ENCODE measurements around the gene PPDPF. TPM values are rescaled to one million over a fixed set of nuclear protein-coding genes. Genes with fewer than 3 reads are reported as not detected.

PPDPF gene
- polyA plus RNA-seq, 1 donor from 2014 or later, result 95.1 TPM

DNA sequence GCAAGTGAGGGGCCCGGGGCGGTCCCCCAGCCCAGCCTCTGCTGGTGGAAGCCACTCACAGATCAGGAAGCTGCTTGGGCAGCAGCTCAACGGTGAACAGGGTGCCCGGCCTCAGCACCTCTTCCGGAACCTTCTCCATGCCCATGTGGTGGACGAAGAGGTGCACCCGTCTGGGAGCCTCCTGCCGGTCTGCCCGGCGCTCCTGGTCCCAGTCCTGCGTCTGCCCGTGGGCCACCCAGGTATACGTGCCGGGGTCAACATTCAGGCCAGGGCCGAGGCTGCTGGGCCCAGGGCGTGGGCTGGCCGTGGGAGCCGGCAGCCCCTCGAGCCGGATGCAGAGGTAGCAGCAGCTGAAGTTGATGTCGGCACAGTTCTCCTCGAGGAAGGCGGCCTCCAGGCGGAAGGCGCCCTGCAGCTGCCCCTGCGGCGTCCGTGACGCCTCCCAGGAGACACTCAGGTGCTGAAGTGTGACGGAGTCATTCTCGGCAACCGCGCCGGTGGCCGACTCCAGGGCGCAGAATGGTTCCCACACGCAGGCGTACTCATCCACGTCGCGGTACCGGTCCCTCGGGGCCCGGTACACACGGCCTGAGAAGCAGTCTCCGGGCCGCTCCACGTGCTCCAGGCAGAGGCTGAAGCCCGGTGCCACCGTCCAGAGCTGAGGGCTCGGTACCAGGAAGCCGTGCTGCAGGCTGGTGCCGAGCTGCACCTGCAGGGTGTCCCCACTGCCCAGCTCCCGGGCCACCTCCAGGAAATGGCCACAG, 42.1 kb downstream of the PPDPF start:
- TF ChIP-seq EZH2 (IDR thresholded peaks at IDR 0.05; ENCODE audit: borderline replicate concordance, insufficient read depth, low read length, poor library complexity, severe bottlenecking), result no peak
- no peak for TF ChIP-seq RAD21 (conservative IDR thresholded peaks at IDR 0.05)
- Histone ChIP-seq H3K9ac (ENCODE audit: low read length) (no peak overlapping the region), H3K4me2 (ENCODE audit: low read length) (no peak overlapping the region), H3K27me3 (ENCODE audit: insufficient read depth, low read depth, low read length) (no peaks in the 10 kb centered on the region), H3F3A (ENCODE audit: insufficient read depth, low read length, poor library complexity, severe bottlenecking) (no peaks in the 10 kb centered on the region), H3K9me3 (ENCODE audit: low read length) (no peaks in the 10 kb centered on the region), H3K27ac (ENCODE audit: low read length) (no peak overlapping the region), H3K79me2 (replicated peaks; ENCODE audit: insufficient read depth, low read length) (no peaks in the 10 kb centered on the region), H3K9me2 (ENCODE audit: insufficient read depth, low read length) (no peaks in the 10 kb centered on the region), H4K20me1 (ENCODE audit: insufficient read depth) (no peaks in the 10 kb centered on the region), H3K4me3 (ENCODE audit: low read length) (no peak overlapping the region), H2AFZ (ENCODE audit: low read depth, low read length) (no peak overlapping the region), H3K36me3 (ENCODE audit: insufficient read depth, low read length) (no peaks in the 10 kb centered on the region)

DNA sequence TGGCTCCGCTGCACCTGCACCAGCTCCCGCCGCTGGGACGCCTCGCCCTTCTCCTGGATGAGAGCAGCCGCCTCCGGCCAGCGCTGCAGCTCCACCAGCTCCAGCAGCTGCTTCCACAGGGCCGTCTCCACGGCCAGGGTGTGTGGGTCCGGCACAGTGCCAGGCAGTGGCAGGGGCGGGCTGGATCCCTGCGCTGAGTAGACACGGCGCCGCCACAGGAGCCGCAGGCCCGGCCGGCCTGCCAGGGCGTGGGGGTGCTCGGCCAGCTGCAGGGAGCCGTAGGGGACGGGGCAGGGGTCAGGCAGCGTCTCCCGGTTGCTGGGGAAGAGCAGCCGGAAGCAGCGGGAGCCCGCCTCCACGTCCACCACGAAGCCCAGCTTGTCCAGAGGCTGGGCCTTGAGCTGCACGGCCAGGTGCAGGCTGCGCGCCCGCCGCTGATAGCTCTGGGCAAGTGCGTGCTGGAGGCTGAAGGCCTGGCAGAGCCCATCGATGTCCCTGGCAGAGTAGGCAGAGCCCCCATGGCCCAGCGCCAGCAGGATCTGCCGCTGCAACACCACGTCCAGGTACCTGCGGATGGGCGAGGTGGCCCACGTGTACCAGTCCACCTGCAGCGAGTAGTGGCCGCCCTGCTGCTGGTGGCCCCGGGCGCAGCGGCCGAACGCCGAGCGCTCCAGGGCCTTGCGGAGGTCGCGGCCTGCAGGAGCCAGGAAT, 42.8 kb downstream of the PPDPF start:
- no peaks in the 10 kb centered on the region for H4K20me1 ChIP-seq (ENCODE audit: insufficient read depth)
- H3K27me3 ChIP-seq (ENCODE audit: insufficient read depth, low read depth, low read length), result no peaks in the 10 kb centered on the region
- H3K27ac ChIP-seq (ENCODE audit: low read length), result no peak overlapping the region
- H2AFZ ChIP-seq (ENCODE audit: low read depth, low read length), result no peak overlapping the region
- H3K79me2 ChIP-seq (replicated peaks; ENCODE audit: insufficient read depth, low read length), result no peaks in the 10 kb centered on the region
- TF ChIP-seq, protein P1, sequence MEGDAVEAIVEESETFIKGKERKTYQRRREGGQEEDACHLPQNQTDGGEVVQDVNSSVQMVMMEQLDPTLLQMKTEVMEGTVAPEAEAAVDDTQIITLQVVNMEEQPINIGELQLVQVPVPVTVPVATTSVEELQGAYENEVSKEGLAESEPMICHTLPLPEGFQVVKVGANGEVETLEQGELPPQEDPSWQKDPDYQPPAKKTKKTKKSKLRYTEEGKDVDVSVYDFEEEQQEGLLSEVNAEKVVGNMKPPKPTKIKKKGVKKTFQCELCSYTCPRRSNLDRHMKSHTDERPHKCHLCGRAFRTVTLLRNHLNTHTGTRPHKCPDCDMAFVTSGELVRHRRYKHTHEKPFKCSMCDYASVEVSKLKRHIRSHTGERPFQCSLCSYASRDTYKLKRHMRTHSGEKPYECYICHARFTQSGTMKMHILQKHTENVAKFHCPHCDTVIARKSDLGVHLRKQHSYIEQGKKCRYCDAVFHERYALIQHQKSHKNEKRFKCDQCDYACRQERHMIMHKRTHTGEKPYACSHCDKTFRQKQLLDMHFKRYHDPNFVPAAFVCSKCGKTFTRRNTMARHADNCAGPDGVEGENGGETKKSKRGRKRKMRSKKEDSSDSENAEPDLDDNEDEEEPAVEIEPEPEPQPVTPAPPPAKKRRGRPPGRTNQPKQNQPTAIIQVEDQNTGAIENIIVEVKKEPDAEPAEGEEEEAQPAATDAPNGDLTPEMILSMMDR (IDR thresholded peaks at IDR 0.05; ENCODE audit: poor library complexity, severe bottlenecking), result no peak
- TF ChIP-seq MXI1 (conservative IDR thresholded peaks at IDR 0.05; ENCODE audit: poor library complexity, severe bottlenecking) (no peak), RAD21 (conservative IDR thresholded peaks at IDR 0.05) (no peak), TAF1 (IDR thresholded peaks at IDR 0.05; ENCODE audit: low read depth) (no peak), EP300 (conservative IDR thresholded peaks at IDR 0.05; ENCODE audit: poor library complexity, severe bottlenecking) (no peak), POLR2AphosphoS5 (IDR thresholded peaks at IDR 0.05) (no peak), SMC3 (conservative IDR thresholded peaks at IDR 0.05; ENCODE audit: poor library complexity) (no peak), EZH2 (IDR thresholded peaks at IDR 0.05; ENCODE audit: borderline replicate concordance, insufficient read depth, low read length, poor library complexity, severe bottlenecking) (no peak)
- TF ChIP-seq, protein P2, sequence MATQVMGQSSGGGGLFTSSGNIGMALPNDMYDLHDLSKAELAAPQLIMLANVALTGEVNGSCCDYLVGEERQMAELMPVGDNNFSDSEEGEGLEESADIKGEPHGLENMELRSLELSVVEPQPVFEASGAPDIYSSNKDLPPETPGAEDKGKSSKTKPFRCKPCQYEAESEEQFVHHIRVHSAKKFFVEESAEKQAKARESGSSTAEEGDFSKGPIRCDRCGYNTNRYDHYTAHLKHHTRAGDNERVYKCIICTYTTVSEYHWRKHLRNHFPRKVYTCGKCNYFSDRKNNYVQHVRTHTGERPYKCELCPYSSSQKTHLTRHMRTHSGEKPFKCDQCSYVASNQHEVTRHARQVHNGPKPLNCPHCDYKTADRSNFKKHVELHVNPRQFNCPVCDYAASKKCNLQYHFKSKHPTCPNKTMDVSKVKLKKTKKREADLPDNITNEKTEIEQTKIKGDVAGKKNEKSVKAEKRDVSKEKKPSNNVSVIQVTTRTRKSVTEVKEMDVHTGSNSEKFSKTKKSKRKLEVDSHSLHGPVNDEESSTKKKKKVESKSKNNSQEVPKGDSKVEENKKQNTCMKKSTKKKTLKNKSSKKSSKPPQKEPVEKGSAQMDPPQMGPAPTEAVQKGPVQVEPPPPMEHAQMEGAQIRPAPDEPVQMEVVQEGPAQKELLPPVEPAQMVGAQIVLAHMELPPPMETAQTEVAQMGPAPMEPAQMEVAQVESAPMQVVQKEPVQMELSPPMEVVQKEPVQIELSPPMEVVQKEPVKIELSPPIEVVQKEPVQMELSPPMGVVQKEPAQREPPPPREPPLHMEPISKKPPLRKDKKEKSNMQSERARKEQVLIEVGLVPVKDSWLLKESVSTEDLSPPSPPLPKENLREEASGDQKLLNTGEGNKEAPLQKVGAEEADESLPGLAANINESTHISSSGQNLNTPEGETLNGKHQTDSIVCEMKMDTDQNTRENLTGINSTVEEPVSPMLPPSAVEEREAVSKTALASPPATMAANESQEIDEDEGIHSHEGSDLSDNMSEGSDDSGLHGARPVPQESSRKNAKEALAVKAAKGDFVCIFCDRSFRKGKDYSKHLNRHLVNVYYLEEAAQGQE (IDR thresholded peaks at IDR 0.05; ENCODE audit: borderline replicate concordance), result no peak
- H3K9ac ChIP-seq (ENCODE audit: low read length), result no peak overlapping the region
- H3K36me3 ChIP-seq (ENCODE audit: insufficient read depth, low read length), result no peaks in the 10 kb centered on the region
- no peaks in the 10 kb centered on the region for H3K9me2 ChIP-seq (ENCODE audit: insufficient read depth, low read length)
- no peak overlapping the region for H3K4me2 ChIP-seq (ENCODE audit: low read length)
- no peaks in the 10 kb centered on the region for H3F3A ChIP-seq (ENCODE audit: insufficient read depth, low read length, poor library complexity, severe bottlenecking)
- no peaks in the 10 kb centered on the region for H3K9me3 ChIP-seq (ENCODE audit: low read length)
- no peak overlapping the region for H3K4me3 ChIP-seq (ENCODE audit: low read length)
